Sciatic nerve (tissue), 2 donors: ENCODE measurements around the gene GBF1. TPM values are rescaled to one million over a fixed set of nuclear protein-coding genes. Genes with fewer than 3 reads are reported as not detected.

Experiments used
- ATAC-seq: fragments of 200-7000 bp; cut with Tn5 transposase; one replicate; pipeline ENCODE4 v1.9.1; 2020; ENCODE audit warnings: mild to moderate bottlenecking, moderate library complexity
- DNase-seq: peaks from one replicate; pipeline ENCODE4 v3.0.0-alpha.2; 2020; ENCODE audit warnings: low spot score
- intact Hi-C: fragments of 100-400 bp; cut with DNase I; formaldehyde crosslinking; loops from one replicate; pipeline ENCODE4 v1.14.2; 2022
- total RNA-seq: library from RNA; stranded (reverse); fragmentation: NEBNext Ultra II Directional; extraction: Animal tissue kit (Norgen Biotek cat#: 25700); gene quantifications from one replicate; pipeline ENCODE4 v1.2.1, GENCODE V29; 2021
- donor health status: DM: no; HTN: no; CAD: no.
- donor health status: DM: no; HTN: no; CAD: no.

GBF1 gene
- total RNA-seq, 1 donor from 2014 or later = 39.5 TPM

DNA sequence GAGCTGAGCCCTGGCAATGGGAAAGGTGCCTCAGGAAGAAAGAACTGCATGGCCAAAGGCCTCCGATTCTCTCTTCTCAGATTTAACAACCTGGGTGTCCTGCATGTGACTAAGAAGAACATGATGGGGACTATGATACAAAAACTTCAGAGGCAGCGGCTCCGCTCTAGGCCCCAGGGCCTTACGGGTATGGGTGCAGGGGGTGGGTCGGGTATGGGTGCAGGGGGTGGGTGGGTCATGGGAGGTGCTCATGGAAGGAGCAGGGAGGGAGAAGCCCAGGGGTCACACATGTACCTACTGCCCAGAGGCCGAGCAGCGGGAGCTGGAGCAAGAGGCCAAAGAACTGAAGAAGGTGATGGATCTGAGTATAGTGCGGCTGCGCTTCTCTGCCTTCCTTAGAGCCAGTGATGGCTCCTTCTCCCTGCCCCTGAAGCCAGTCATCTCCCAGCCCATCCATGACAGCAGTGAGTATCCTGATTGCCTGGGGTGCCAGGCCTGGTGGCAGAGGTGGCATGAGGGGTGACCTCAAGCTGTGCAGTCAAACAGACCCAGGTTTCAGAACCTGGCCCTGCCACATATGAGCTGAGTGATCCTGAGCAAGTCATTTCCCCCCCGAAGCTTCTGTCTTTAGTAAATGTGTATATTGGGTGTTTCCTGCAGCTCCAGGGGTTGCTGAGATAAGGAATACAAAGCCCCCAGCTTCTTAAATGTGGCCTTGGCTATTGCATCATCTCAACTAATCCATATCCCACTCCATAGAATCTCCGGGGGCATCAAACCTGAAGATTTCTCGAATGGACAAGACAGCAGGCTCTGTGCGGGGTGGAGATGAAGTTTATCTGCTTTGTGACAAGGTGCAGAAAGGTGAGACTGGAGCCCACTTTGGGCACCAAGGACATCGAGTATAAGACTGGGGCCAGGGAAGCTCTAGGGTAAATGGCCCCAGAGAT, 152.2 kb downstream of the GBF1 start:
- no peak for ATAC-seq
- intact Hi-C loops = loop anchor here (10.0 kb wide), 1 partner anchor 77 kb away; no protein-coding TSS in a partner anchor
- no peak for DNase-seq

GRCh38 chr10:102398172-102399020, 153.1 kb downstream of the GBF1 start:
- no peak for ATAC-seq
- intact Hi-C loops = loop anchor here (10.0 kb wide), 1 partner anchor 76 kb away; no protein-coding TSS in a partner anchor
- DNase-seq = no peak

DNA sequence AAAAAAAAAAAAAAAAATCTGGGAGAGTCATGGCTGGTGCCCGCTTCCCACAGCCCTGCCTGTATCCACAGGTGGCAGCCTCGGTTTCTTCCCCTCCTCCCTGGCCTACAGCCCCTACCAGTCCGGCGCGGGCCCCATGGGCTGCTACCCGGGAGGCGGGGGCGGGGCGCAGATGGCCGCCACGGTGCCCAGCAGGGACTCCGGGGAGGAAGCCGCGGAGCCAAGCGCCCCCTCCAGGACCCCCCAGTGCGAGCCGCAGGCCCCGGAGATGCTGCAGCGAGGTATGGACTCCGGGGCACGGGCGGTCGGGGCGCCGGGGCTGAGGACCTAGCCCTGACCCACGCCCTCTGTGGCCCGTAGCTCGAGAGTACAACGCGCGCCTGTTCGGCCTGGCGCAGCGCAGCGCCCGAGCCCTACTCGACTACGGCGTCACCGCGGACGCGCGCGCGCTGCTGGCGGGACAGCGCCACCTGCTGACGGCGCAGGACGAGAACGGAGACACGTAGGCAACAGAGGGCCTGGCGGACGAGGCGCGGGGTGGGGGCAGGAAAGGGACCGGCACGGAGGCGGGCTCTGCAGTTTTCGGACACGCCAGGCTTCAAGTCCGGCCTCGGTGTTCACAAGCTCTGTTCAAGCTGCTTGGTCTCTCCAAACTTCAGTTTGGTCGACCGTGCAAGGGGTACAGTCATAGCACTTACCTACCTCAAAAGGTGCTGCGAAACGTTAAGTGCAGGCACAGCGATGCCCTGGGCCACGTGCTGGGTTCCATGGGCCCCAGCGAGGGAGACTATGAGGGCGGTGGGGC, 154.1 kb downstream of the GBF1 start:
- intact Hi-C loops = loop anchor here (10.0 kb wide), 1 partner anchor 75 kb away; no protein-coding TSS in a partner anchor
- peak; percentile 75 for ATAC-seq
- peak; percentile 94 for DNase-seq

DNA sequence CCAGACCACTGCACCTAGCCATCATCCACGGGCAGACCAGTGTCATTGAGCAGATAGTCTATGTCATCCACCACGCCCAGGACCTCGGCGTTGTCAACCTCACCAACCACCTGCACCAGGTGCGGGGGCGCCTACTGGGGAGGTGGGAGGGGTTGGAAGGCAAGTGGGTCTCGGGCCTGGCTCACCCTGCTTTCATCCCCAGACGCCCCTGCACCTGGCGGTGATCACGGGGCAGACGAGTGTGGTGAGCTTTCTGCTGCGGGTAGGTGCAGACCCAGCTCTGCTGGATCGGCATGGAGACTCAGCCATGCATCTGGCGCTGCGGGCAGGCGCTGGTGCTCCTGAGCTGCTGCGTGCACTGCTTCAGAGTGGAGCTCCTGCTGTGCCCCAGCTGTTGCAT, 154.7 kb downstream of the GBF1 start:
- intact Hi-C loops = no loop called here
- DNase-seq = no peak
- no peak for ATAC-seq

DNA sequence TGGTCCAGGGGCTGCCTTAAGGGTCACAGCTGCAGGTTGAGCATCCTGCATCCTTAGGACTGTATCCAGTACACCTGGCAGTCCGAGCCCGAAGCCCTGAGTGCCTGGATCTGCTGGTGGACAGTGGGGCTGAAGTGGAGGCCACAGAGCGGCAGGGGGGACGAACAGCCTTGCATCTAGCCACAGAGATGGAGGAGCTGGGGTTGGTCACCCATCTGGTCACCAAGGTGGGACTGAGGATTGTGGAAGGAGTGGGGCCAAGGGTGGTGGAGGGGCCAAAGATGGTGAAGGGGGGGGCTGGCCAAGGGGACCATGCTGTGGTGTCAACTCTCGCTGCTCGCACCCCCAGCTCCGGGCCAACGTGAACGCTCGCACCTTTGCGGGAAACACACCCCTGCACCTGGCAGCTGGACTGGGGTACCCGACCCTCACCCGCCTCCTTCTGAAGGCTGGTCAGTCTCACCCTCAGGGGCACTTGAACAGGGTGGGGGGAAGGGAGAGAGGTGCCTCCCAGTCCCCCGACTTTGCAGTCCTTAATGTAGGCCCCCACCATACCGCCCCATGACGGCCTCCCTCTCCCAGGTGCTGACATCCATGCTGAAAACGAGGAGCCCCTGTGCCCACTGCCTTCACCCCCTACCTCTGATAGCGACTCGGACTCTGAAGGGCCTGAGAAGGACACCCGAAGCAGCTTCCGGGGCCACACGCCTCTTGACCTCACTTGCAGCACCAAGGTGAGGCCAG, 155.4 kb downstream of the GBF1 start:
- no peak for ATAC-seq
- no peak for DNase-seq
- intact Hi-C loops = no loop called here

GRCh38 chr10:102401342-102401654, 156.0 kb downstream of the GBF1 start:
- intact Hi-C loops = no loop called here
- ATAC-seq (no peak), DNase-seq (no peak)

- DNase-seq = peak; percentile 59
- no peak for ATAC-seq
- intact Hi-C loops = no loop called here
Observed at GRCh38 chr10:102401735-102402511, 156.6 kb downstream of the GBF1 start.

GRCh38 chr10:102402512-102402896, 157.2 kb downstream of the GBF1 start:
- no peak for ATAC-seq

DNA sequence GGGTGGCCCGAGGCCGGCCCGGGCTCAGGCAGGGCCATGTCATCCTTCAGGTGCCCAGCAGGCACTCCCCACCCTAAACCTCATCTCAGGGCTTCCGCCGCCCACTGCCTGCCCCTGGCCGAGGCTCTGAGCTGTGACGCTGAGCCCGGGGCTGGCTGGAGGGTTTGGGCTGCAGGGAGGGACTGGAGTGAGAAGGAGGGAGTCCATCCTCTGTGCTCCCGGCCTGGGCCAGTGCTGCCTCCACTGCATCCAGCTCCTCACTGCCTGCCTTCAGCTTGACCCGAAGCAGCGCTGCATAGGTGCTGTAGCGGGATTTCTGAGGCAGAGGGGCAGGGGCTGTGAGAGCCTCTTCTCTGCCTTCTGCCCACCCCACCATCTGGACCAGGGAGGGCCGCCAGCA, 157.8 kb downstream of the GBF1 start:
- DNase-seq = no peak
- no peak for ATAC-seq
- intact Hi-C loops = no loop called here

More at GRCh38 chr10:102402512-102402896, 157.2 kb downstream of the GBF1 start:
- intact Hi-C loops = no loop called here
- no peak for DNase-seq

- ATAC-seq (no peak), DNase-seq (no peak)
- intact Hi-C loops = no loop called here
Observed at GRCh38 chr10:102404361-102405107, 159.2 kb downstream of the GBF1 start.

DNA sequence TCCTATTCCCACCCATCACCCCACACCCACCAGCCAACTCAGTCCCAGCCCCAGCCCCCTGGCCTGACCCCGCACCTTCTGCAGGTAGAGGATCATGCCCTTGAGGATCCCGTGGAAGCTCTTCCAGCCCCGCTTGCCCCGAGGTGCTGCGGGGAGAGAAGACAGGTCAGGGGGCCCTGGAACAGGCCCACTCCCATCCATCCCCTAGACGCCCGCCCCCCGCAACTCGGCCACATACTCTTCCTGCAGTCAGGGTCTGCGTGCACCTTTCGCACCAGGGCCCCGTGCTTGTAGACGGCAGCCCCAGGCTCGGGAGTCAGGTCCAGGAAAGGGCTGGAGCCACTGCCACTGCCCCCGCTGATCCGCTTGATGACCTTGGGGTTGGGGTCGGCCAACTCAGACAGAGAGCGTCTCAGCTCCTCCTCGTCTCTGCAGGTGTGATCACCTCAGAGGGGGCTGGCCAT, 159.8 kb downstream of the GBF1 start:
- intact Hi-C loops = no loop called here
- DNase-seq (no peak), ATAC-seq (no peak)

DNA sequence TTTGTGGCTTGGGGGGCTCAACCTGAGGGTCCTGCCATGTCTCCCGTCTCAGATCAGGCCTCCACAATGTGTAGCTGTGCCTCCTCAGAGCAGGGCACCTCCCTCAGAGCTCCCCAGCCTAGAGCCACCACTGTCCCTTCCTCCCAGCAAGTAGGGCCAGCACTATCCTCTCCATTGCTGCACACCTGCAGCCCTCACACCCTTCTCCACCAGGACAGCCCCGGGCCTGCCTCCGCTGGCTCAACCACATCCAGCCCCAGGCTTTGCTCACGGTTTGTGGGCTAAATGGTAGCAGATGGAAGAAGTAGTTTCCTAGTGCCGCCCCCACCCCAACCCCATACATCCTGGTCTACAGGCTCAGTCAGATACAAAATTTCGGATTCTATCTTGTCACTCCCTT, 160.3 kb downstream of the GBF1 start:
- DNase-seq (no peak), ATAC-seq (no peak)
- intact Hi-C loops = no loop called here

GRCh38 chr10:102406815-102407214, 161.5 kb downstream of the GBF1 start:
- intact Hi-C loops = no loop called here
- DNase-seq (no peak), ATAC-seq (no peak)

GRCh38 chr10:102407425-102408130, 162.2 kb downstream of the GBF1 start:
- DNase-seq (no peak), ATAC-seq (no peak)
- intact Hi-C loops = no loop called here

GRCh38 chr10:102408131-102408727, 162.9 kb downstream of the GBF1 start:
- intact Hi-C loops = no loop called here
- ATAC-seq (no peak), DNase-seq (no peak)
